Stimulated activated CD4-positive, alpha-beta T cell treated with anti-CD3 and anti-CD28 coated beads, Interleukin-12 subunit alpha, Interleukin-12 subunit beta, amount 100 ng/mL, for 4 hours (primary cell): ENCODE results near the gene TGFBR2.
"Not testable (repeated sequence)": the region's sequence is repeated elsewhere in the genome, so short reads cannot be mapped to it uniquely, and the experiment has no call there.

Experiments used
- DNase-seq: peaks from one replicate; pipeline ENCODE4 v3.0.0-alpha.2; 2020

Gene TGFBR2

DNA sequence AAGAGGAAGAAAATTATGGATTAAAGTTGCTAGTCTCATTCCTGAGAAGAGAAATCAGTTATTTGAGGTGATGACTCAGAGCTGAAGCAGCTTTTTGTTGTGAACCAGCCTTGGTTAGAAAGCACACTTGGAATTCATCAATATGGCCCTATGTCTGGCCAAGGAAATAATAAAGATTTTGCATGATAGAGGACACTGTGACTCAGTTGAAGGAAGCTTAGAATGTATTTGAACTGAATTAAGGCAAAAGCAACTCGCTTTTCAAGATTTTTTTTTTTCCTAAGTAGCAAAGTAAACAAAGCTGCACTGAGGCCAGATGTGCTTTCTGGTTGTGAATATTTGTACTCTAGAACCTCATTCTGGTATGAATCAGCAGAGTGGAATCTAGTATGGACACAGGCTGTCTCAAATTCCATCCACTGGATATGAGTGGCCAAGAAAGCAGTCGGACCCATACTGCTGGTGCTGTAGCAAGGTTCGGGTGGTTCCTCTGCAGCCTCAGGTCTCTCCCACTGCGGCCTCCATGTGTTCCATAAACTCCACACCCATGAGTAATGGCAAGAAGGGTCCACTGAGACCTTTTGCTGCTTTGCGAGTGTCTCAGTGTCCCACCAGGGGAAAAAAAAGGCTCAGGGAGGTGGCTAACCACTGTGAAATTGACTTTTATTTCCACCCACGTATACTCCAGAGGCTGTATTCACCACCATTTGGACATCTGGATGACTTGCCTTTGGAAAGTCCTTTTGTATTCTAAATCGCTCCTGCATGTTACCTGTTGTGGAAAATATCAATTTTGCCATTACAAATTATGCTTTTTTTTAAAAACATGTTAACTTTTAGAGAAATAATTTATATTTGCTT is 53.1 kb downstream of the TGFBR2 start:
- DNase-seq = no peak

DNA sequence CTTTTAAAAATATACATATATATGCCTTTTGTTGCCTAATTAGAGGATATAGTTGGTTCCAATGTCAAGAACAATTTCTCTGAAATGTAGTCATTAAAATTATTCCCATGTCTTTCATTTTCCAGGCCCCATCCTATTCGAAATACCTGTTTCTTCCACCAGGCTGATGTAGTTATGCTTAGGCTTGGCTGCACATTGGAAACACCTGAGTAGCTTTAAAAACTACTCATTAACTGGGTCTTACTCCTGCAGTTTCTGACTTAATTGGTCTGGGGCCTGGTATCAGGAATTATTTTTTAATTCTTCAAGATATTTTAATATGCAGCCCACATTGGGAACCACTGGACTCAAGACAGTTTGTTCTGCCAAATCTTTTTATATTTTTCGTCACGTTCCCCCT is 53.7 kb downstream of the TGFBR2 start:
- no peak for DNase-seq

GRCh38 chr3:30660656-30661055 is 54.3 kb downstream of the TGFBR2 start:
- no peak for DNase-seq

GRCh38 chr3:30661098-30661873 is 54.9 kb downstream of the TGFBR2 start:
- DNase-seq = no peak

GRCh38 chr3:30662836-30663235 is 56.4 kb downstream of the TGFBR2 start:
- no peak for DNase-seq

GRCh38 chr3:30663533-30664241 is 57.3 kb downstream of the TGFBR2 start:
- DNase-seq = no peak

DNA sequence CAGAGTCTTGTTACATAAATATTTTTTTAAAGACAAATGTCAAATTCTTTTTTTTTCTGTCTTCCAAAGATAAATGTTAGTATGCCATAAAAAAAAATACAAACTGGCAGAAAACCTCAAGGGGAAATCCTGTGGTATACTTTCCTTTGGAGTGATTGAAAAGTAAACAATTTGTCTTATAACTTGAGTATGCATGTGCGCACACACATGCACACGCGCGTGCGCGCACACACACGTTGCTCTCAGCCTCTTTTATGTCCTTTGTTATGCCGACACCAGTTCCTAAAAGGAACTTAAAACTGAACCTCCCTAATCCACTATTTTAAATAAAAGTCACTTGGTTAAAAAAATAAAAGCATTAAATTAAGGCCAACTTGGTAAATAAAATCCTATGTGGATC is 58.1 kb downstream of the TGFBR2 start:
- no peak for DNase-seq

GRCh38 chr3:30664884-30665283 is 58.5 kb downstream of the TGFBR2 start:
- no peak for DNase-seq

GRCh38 chr3:30665539-30665938 is 59.1 kb downstream of the TGFBR2 start:
- DNase-seq = no peak

DNA sequence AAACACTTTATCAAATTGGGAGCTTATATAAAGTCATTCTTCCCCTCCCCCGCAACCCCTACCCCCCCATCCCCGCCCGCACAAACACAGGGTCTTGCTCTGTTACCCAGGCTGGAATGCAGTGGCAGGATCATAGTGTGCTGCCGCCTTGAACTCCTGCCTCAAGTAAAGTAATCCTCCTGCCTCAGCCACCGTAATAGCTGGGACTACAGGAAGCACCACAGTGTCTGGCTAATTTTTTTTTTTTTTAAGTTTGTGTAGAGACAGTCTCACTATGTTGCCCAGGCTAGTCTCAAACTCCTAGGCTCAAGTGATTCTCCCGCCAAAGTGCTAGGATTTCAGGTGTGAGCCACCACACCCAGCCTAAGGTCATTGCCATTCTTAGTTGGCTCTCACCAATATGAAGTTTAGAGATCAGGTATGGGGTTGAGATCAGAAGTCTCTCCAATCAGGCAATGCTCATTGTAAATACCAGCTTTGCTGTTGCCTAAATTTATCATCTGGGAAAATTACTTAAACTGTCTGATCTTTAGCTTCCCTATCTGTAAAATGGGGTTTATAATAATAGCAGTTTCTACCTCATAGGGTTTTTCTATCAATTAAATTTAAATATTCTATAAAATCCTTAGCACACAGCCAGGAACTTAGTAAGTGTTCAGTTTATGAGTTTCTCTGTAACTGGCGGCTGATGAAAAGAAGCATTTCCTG is 60.3 kb downstream of the TGFBR2 start:
- no peak for DNase-seq

DNA sequence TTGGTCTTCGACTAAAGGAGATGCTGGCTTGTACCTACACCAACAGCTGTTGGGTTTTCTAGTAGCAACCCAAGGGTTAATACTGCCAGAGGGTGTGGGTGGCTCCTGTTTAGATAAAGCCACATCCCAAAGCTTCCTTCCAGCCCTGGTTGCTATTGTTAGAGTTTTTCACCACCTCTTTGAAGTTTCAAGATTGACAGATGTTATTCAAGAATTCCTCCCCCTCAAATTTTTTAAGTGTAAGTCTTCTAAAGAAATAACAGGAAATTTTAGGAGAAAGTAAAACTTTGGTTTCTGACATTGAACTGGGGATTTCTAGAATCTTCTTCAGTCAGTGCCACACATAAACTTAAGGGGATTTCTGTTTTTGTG is 60.9 kb downstream of the TGFBR2 start:
- no peak for DNase-seq

GRCh38 chr3:30668051-30668609 is 61.7 kb downstream of the TGFBR2 start:
- no peak for DNase-seq

DNA sequence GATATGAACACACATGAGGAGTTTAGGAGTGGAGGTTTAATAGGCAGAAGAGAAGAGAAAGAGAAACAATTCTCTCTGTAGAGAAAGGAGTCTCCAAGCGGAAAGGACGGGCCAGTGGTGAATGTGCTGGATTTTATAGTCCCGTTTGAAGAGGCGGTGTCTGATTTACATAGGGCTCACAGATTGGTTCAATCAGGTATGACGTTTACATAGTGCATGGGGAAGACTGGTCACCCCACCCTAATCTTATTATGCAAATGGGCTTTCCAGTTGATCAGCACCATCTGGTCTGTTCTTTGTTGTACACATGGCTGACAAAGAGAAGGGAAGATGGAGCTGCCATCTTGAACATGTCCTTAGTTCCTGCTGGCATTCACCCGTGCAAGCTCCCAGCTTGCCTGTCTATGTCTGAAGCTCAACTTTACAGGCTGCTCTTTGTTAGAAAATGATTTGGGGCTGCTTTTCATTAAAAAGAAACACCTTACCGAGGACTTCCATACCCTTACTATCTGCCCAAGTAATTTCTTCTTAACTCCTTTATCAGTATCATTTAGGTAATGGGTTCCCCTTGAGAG is 63.0 kb downstream of the TGFBR2 start:
- not testable (repeated sequence) for DNase-seq

DNA sequence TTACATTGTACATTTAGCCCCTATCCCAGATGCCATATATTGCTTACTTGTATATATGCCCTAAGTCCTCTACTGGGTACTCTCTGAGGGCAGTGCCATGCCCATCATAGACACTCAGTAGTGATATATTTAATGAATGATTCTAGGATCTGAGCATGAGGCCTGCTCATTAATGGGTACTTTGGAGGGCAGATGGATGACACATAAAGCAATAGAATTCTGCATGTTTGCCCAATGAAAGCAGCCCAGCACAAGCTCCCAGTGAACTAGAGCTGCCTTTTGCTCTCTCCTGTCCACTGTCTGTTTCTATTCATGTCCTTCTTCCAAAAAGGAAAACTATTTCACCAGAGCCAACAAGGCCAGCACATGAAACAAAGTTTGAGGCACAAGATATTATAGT is 63.9 kb downstream of the TGFBR2 start:
- DNase-seq = no peak

GRCh38 chr3:30671527-30672286 is 65.3 kb downstream of the TGFBR2 start:
- no peak for DNase-seq

DNA sequence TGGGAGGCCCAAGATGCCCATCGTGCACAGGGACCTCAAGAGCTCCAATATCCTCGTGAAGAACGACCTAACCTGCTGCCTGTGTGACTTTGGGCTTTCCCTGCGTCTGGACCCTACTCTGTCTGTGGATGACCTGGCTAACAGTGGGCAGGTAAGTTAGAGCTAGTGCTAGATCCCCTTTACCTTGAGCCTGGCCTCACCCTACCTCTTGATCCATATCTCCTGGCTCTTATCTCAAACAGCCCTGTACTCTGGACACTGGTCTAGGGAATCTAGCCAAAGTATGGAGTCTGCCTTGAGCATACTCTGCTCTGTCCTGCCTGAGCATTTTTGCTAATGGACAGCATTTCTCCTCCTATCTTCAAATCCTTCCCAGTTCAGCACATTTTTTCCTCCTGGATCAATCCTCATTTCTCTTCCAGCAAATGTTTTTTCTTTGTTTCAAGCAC is 65.9 kb downstream of the TGFBR2 start:
- DNase-seq = no peak

GRCh38 chr3:30672959-30673358 is 66.6 kb downstream of the TGFBR2 start:
- no peak for DNase-seq

- DNase-seq = no peak
Observed at GRCh38 chr3:30673425-30674341, 67.3 kb downstream of the TGFBR2 start.

DNA sequence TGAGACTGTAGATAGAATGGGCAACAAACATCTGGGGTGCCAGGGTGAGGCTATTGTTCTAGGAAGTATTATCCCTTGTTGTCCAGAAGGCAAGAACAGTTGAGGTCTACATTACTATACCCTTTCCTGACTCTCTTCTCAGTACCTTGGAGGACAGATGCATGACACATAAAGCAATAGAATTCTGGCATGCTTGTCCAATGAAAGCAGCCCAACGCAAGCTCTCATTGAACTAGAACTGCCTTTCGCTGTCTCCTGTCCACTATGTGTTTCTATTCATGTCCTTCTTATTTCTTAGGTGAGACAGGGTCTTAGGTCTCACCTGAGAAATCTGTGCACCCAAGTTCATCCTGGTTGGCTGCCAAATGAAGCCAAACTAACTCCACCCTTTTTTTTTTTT is 68.6 kb downstream of the TGFBR2 start:
- no peak for DNase-seq

DNA sequence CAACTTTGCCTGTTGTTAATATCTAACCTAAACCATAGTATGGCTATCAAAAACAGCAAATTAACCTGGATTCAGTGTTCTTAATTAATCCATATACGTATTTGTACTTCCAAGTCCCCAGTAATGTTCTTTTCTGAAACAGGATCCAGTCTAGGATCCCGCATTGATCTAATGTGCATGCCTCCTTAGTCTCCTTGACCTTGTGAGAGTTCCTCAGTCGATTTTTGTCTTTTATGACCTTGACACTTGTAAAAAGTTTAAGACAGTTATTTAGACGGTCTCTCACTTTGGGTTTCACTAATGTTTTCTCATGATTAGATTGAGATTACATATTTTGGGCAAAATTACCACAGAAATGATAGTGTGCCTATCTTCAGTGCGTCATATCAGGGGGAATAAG is 69.4 kb downstream of the TGFBR2 start:
- no peak for DNase-seq
